Peyer's patch (tissue), 4 donors: ENCODE measurements around the gene P2RX7. TPM values are rescaled to one million over a fixed set of nuclear protein-coding genes. Genes with fewer than 3 reads are reported as not detected.

Experiments used
- DNase-seq, 3 donors: peaks; one replicate each; pipeline ENCODE4 v3.0.0-alpha.2; 2017 to 2019
- H3K27ac ChIP-seq, 4 donors: fragments of 200-600 bp; sonication (generic); one replicate each; pipeline ENCODE4 v1.5.1; 2016 to 2019
- H3K27me3 ChIP-seq, 2 donors: fragments of 200-600 bp; sonication (generic); one replicate each; pipeline ENCODE4 v1.5.1; 2019
- H3K36me3 ChIP-seq, 3 donors: fragments of 200-600 bp; sonication (generic); one replicate each; pipeline ENCODE4 v1.5.1; 2016 to 2019
- H3K4me1 ChIP-seq, 4 donors: fragments of 200-600 bp; sonication (generic); one replicate each; pipeline ENCODE4 v1.5.1; 2016 to 2019
- H3K4me3 ChIP-seq, 4 donors: fragments of 200-600 bp; sonication (generic); 1 replicate in 3 of 4; 2 replicates in 1 of 4; pipeline ENCODE4 v1.5.1; 2016 to 2019; ENCODE audit warnings: mild to moderate bottlenecking in 1 of 4
- H3K9me3 ChIP-seq, 4 donors: fragments of 200-600 bp; sonication (generic); one replicate each; pipeline ENCODE4 v1.5.1; 2016 to 2019; ENCODE audit warnings: mild to moderate bottlenecking in 1 of 4
- POLR2A ChIP-seq, 2 donors: fragments of 450-650 bp; IDR thresholded peaks; one replicate each; pipeline ENCODE4 v1.5.1; 2017; ENCODE audit warnings: antibody characterized with exemption in 2 of 2, mild to moderate bottlenecking in 2 of 2, moderate library complexity in 2 of 2
- total RNA-seq, 4 donors: library from RNA; depleted of rRNA; stranded (reverse); fragments of >200 nt; gene quantifications; one replicate each; pipeline ENCODE4 v1.1.0, GENCODE V29; 2016
- TF ChIP-seq, protein P1 (sequence below), 6 experiments: fragments of 450-650 bp in 4 of 6; fragments of 200-600 bp in 2 of 6; sonication (generic) in 1 of 6; IDR thresholded peaks; one replicate each; pipeline ENCODE4 v1.5.1; 2017 to 2019; ENCODE audit warnings: antibody characterized with exemption in 6 of 6, mild to moderate bottlenecking in 3 of 6, moderate library complexity in 1 of 6

P2RX7 gene
- total RNA-seq, 4 donors from 2014 or later, result 1.0 to 9.1 (median 1.7) TPM; not detected in 1

DNA sequence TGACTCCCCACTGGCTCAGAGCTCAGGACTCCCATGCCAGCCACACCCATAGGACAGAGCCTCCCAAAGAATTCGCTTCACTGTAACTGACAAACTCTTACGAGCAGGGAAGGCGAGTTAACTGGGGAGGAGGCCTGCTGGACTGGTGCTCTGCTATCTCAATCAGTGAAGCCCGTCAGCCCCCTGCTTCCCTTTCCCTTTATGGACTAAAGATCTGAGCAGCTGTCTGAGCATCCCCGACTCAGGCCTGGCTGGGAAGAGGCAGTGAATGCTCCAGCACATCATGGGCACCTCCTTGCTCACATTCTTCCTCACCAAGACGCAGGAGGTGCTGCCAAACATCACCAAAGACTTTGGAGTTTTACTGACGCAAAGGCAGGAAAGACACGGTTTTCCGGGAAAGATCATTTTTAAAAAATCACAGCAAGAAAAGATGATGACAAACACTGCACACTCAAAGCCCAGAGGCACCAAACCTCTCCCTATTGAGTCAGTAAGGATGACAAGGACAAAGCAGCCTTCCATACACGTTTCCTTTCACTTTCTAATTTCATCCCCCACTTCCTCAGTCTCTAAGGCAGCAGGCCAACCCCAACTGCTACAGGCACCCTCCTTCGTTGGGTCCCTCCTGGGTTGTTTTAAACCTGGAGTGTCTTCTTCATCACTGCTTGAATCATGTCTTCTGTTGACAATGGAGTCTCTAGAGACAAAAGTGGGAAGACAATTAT lies 45.0 kb upstream of the P2RX7 start:
- no peaks in the 10 kb centered on the region for H3K36me3 ChIP-seq
- no peak for DNase-seq
- H3K4me3 ChIP-seq, result no peak overlapping the region
- no peaks in the 10 kb centered on the region for H3K9me3 ChIP-seq
- no peak overlapping the region for H3K27ac ChIP-seq
- H3K4me1 ChIP-seq, result no peaks in the 10 kb centered on the region
- no peaks in the 10 kb centered on the region for H3K27me3 ChIP-seq
- TF ChIP-seq, protein P1, sequence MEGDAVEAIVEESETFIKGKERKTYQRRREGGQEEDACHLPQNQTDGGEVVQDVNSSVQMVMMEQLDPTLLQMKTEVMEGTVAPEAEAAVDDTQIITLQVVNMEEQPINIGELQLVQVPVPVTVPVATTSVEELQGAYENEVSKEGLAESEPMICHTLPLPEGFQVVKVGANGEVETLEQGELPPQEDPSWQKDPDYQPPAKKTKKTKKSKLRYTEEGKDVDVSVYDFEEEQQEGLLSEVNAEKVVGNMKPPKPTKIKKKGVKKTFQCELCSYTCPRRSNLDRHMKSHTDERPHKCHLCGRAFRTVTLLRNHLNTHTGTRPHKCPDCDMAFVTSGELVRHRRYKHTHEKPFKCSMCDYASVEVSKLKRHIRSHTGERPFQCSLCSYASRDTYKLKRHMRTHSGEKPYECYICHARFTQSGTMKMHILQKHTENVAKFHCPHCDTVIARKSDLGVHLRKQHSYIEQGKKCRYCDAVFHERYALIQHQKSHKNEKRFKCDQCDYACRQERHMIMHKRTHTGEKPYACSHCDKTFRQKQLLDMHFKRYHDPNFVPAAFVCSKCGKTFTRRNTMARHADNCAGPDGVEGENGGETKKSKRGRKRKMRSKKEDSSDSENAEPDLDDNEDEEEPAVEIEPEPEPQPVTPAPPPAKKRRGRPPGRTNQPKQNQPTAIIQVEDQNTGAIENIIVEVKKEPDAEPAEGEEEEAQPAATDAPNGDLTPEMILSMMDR (IDR thresholded peaks at IDR 0.05), result no peak
- no peak for TF ChIP-seq POLR2A (IDR thresholded peaks at IDR 0.05)

DNA sequence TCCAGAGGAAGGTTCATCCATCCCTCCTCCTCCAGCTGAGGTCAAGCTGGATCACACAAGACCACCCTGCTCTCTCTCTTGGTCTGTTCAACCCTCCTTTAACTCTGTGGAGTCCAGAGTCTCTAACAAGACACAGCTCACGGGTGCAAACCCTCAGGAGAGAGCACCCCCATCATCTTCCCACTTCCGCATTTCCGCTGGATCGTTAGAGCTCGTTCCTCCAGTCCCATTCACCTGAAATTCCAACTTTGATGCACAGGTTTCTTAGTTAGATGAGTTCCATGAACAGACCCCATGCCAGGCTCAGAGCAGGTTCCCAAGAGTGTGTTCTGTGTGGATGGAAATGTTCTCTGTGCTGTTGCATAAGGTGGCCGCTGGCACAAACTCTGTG lies 44.5 kb upstream of the P2RX7 start:
- Histone ChIP-seq H3K4me3 (no peak overlapping the region), H3K36me3 (no peaks in the 10 kb centered on the region), H3K27ac (no peak overlapping the region), H3K9me3 (no peaks in the 10 kb centered on the region), H3K27me3 (no peaks in the 10 kb centered on the region), H3K4me1 (no peaks in the 10 kb centered on the region)
- DNase-seq, result no peak
- TF ChIP-seq POLR2A (IDR thresholded peaks at IDR 0.05), result no peak
- TF ChIP-seq, protein P1 (IDR thresholded peaks at IDR 0.05), result no peak

- no peak for DNase-seq
- Histone ChIP-seq H3K27ac (no peak overlapping the region), H3K4me3 (no peak overlapping the region), H3K9me3 (no peaks in the 10 kb centered on the region), H3K4me1 (no peaks in the 10 kb centered on the region), H3K36me3 (no peaks in the 10 kb centered on the region), H3K27me3 (no peaks in the 10 kb centered on the region)
- TF ChIP-seq, protein P1 (IDR thresholded peaks at IDR 0.05), result peak in 1 of 6 experiments; percentile 8
- TF ChIP-seq POLR2A (IDR thresholded peaks at IDR 0.05), result no peak
These were observed 43.5 kb upstream of the P2RX7 start for GRCh38 chr12:121089031-121089812.

- no peak for DNase-seq
- Histone ChIP-seq H3K9me3 (no peaks in the 10 kb centered on the region), H3K36me3 (no peaks in the 10 kb centered on the region), H3K27ac (no peak overlapping the region), H3K4me3 (no peak overlapping the region), H3K27me3 (no peaks in the 10 kb centered on the region), H3K4me1 (no peaks in the 10 kb centered on the region)
- no peak for TF ChIP-seq POLR2A (IDR thresholded peaks at IDR 0.05)
- TF ChIP-seq, protein P1 (IDR thresholded peaks at IDR 0.05), result no peak
These were observed 42.8 kb upstream of the P2RX7 start for GRCh38 chr12:121089813-121090430.

- Histone ChIP-seq H3K27me3 (no peaks in the 10 kb centered on the region), H3K9me3 (no peaks in the 10 kb centered on the region), H3K27ac (no peak overlapping the region), H3K36me3 (no peaks in the 10 kb centered on the region), H3K4me3 (no peak overlapping the region), H3K4me1 (peaks cover 0 to 6% (median 4%) of the 10 kb centered on the region in 4 donors)
- DNase-seq, result no peak
- TF ChIP-seq, protein P1 (IDR thresholded peaks at IDR 0.05), result no peak
- TF ChIP-seq POLR2A (IDR thresholded peaks at IDR 0.05), result no peak
These were observed 41.8 kb upstream of the P2RX7 start for GRCh38 chr12:121090586-121091514.
